ENCODE data around the gene PCNX2. TPM values are rescaled to one million over a fixed set of nuclear protein-coding genes. Genes with fewer than 3 reads are reported as not detected.

The PCNX2 gene
- total RNA-seq, 4 donors from 2014 or later: 12.1 to 35.1 (median 15.8) TPM

DNA sequence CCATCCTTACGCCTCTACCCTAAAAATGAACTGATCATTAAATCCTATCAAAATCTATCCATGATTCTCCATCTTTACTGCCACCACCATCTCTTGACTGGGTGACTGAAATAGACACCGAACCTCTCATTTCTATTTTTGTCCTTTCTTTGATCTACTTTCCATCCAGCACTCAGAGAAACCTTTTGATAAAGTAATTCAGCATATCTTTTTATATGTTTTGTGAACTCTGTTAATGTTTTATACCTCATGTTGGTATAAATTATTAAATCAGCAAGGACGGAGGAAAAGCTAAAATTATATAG is 13.0 kb downstream of the PCNX2 start:
- intact Hi-C loops (cut with DNase I): no loop called here
- 96% methylated on average over 3 of the region's 3 CpGs for WGBS, 2 donors
- TF ChIP-seq, protein P1, sequence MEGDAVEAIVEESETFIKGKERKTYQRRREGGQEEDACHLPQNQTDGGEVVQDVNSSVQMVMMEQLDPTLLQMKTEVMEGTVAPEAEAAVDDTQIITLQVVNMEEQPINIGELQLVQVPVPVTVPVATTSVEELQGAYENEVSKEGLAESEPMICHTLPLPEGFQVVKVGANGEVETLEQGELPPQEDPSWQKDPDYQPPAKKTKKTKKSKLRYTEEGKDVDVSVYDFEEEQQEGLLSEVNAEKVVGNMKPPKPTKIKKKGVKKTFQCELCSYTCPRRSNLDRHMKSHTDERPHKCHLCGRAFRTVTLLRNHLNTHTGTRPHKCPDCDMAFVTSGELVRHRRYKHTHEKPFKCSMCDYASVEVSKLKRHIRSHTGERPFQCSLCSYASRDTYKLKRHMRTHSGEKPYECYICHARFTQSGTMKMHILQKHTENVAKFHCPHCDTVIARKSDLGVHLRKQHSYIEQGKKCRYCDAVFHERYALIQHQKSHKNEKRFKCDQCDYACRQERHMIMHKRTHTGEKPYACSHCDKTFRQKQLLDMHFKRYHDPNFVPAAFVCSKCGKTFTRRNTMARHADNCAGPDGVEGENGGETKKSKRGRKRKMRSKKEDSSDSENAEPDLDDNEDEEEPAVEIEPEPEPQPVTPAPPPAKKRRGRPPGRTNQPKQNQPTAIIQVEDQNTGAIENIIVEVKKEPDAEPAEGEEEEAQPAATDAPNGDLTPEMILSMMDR (IDR thresholded peaks at IDR 0.05): no peak
- no peak for TF ChIP-seq POLR2A (IDR thresholded peaks at IDR 0.05)
- H3K4me1 ChIP-seq: no peaks in the 10 kb centered on the region
- H3K36me3 ChIP-seq: no peaks in the 10 kb centered on the region
- no peaks in the 10 kb centered on the region for H3K27me3 ChIP-seq
- H3K4me3 ChIP-seq (replicated peaks in 1 of 3): no peak overlapping the region
- no peaks in the 10 kb centered on the region for H3K9me3 ChIP-seq
- H3K27ac ChIP-seq: no peak overlapping the region
- DNase-seq: no peak

DNA sequence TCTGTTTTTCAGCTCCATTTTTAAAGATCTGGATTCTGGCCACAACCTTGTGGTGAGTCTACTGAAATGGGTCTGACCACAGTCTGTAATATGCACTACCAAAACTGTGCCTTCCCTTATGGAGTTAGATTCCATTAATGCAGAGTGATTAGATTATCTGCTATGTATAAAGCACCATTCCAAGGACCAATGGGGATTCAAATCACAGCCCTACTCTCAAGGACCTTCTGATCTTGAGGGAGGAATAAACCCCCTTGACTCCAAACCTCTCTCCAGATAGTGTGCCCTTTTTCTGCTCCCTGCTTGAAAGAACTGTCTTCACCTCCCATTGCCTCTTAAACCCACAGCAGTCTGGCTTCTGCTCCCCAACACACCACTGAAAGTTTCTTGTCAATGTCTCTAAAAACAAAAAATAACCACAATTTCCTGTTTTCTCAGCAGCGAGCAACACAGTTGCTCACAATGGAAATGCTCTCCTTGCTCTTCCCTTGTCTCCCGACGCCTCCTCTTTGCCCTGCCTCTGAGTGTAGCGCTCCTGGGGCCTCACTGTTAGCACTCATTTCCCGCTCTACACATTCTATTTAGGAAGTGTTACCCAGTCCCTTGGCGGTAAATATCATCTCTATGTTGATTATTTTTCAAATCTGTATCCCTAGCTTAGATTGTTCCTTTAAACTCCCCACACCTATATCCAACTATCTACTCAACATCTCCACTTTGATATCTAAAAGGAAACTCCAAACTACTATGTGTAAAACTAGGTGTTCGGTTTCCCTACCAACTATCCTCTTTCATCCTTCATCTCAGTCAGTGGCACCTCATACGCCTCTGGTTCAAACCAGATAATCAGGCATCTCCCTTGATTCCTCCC is 13.6 kb downstream of the PCNX2 start:
- Histone ChIP-seq H3K4me3 (replicated peaks in 1 of 3) (no peak overlapping the region), H3K27me3 (no peaks in the 10 kb centered on the region), H3K36me3 (no peaks in the 10 kb centered on the region), H3K9me3 (no peaks in the 10 kb centered on the region), H3K27ac (no peak overlapping the region), H3K4me1 (no peaks in the 10 kb centered on the region)
- intact Hi-C loops (cut with DNase I): no loop called here
- TF ChIP-seq, protein P1 (IDR thresholded peaks at IDR 0.05): no peak
- no peak for TF ChIP-seq POLR2A (IDR thresholded peaks at IDR 0.05)
- WGBS, 2 donors: 76 to 79% methylated on average over 8 of the region's 8 CpGs
- no peak for DNase-seq

DNA sequence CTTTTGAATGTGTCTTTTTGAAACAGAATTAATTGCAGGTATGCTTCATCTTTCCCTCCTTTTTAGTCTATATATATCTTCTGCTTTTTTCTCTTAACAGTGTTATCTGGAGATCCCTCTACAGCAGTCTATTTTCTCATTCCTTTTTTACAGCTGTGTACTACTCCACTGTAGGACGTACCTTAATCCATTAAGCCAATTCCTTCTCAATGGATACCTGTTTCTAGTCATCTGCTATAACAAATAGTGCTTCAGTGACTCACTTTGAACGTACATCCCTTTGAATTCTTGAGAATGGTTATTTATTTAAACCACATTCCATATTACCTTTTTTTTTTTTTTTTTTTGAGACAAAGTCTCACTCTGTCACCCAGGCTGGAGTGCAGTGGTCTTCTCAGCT is 15.6 kb downstream of the PCNX2 start:
- Histone ChIP-seq H3K4me3 (replicated peaks in 1 of 3) (no peak overlapping the region), H3K27me3 (no peaks in the 10 kb centered on the region), H3K27ac (no peak overlapping the region), H3K36me3 (no peaks in the 10 kb centered on the region), H3K4me1 (no peaks in the 10 kb centered on the region), H3K9me3 (no peaks in the 10 kb centered on the region)
- TF ChIP-seq, protein P1 (IDR thresholded peaks at IDR 0.05): no peak
- no peak for TF ChIP-seq POLR2A (IDR thresholded peaks at IDR 0.05)
- intact Hi-C loops (cut with DNase I): no loop called here
- 88 to 92% methylated on average over 2 of the region's 2 CpGs for WGBS, 2 donors
- DNase-seq: no peak

DNA sequence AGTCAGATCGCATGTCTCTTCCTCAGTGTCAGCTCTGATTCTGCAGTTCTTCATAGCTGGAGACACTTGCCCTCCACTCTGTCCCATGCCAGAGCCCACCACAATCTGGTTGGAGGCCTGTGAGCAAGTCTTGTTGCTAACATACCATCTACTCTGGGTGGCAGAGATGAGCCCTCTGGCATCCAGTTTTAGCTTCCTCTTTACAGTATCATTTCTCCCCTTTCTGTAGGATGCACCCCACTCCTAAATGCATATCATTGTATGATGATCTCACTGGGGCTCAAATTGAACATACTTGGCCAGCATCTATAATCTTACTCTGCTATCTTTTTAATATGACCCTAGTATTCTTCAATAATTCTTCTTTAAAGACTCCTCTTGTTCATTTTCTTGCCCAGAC is 16.9 kb downstream of the PCNX2 start:
- intact Hi-C loops (cut with DNase I): no loop called here

More for the DNA sequence above, 16.9 kb downstream of the PCNX2 start:
- DNase-seq: no peak
- TF ChIP-seq, protein P1 (IDR thresholded peaks at IDR 0.05): no peak
- TF ChIP-seq POLR2A (IDR thresholded peaks at IDR 0.05): no peak
- no peak overlapping the region for H3K4me3 ChIP-seq (replicated peaks in 1 of 3)
- no peaks in the 10 kb centered on the region for H3K4me1 ChIP-seq
- H3K27ac ChIP-seq: no peak overlapping the region
- WGBS, 2 donors: 100% methylated on average over 1 of the region's 1 CpG
- H3K27me3 ChIP-seq: no peaks in the 10 kb centered on the region
- H3K9me3 ChIP-seq: no peaks in the 10 kb centered on the region
- no peaks in the 10 kb centered on the region for H3K36me3 ChIP-seq
